KBM-7 (cell line): Measurements from ENCODE around the gene ZNF70.

ENCODE experiments used
- DNase-seq: peaks from one replicate; pipeline ENCODE4 v3.0.0-alpha.2; 2015
- in situ Hi-C: fragments of 300-500 bp; cut with MboI; formaldehyde crosslinking; loops from 2 replicates; pipeline ENCODE4 v1.14.3; 2020; ENCODE audit warnings: low sequenced_read_pairs, low pct_unique_long_range_greater_than_20kb, mixed read lengths

Gene ZNF70

DNA sequence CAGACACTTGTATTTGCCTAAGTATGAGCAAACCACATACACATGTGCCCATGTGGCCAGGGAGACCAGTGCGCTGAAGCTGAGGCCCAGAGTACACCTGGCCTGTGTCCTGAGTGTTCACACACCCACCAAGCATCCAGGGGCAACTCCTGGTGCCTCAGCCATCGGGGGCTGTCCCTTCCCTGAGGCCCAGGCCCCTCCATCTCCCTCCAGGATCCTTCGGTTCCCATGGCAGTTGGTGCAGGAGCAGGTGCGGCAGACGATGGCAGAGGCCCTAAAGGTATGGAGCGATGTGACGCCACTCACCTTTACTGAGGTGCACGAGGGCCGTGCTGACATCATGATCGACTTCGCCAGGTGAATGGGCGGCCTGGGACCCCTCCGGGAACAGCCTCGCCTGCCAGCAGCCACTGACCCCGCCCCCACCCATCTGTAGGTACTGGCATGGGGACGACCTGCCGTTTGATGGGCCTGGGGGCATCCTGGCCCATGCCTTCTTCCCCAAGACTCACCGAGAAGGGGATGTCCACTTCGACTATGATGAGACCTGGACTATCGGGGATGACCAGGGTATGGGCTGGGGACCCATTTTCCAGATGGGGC lies 29.3 kb upstream of the ZNF70 start:
- no peak for DNase-seq
- in situ Hi-C loops, result no loop called here

DNA sequence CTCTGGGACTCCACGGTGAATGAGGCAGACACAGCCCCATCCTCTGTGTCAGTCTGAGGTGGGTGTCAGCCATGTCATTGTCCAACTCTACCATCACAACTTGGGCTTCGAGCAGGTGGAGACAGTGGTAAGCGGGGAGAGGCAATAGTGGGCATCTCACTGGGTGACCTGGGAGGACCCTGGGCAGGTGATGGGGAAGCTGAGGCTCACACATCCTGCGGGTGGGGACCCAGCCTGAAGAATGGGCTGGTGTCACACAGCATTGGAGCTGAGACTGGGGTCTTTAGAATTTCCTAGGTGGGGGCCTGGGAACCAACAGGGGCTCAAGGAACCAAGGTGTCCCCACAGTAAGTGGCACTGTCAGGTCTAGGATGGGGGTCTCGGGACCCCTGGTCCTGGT lies 28.8 kb upstream of the ZNF70 start:
- in situ Hi-C loops, result no loop called here
- DNase-seq, result no peak

DNA sequence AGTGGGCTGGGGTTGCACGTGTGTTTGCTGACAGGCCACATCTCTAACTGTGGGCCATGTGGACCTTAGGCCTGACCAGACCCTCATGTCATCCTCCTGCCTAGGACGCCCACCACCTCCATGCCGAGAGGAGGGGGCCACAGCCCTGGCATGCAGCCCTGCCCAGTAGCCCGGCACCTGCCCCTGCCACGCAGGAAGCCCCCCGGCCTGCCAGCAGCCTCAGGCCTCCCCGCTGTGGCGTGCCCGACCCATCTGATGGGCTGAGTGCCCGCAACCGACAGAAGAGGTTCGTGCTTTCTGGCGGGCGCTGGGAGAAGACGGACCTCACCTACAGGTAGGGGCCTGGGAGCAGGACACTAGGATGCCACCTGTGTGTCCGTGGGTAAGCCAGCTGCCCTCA lies 28.2 kb upstream of the ZNF70 start:
- in situ Hi-C loops, result no loop called here
- DNase-seq, result no peak

DNA sequence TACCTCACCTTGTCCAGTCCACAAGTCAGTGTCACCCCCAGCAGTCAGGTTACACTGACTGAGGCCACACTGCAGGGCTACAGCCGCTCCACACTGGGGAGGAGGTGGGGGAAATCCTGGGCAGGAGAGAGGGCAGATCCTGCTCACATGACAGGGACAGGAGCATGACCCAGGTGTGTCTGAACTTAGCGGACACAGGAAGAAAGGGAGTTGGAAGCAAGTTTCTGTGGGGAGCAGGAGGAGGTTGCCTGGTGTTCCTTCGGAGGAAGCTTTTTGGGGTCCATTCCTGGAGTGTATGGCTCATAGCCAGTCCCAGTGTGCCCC lies 27.6 kb upstream of the ZNF70 start:
- no peak for DNase-seq
- in situ Hi-C loops, result no loop called here

DNA sequence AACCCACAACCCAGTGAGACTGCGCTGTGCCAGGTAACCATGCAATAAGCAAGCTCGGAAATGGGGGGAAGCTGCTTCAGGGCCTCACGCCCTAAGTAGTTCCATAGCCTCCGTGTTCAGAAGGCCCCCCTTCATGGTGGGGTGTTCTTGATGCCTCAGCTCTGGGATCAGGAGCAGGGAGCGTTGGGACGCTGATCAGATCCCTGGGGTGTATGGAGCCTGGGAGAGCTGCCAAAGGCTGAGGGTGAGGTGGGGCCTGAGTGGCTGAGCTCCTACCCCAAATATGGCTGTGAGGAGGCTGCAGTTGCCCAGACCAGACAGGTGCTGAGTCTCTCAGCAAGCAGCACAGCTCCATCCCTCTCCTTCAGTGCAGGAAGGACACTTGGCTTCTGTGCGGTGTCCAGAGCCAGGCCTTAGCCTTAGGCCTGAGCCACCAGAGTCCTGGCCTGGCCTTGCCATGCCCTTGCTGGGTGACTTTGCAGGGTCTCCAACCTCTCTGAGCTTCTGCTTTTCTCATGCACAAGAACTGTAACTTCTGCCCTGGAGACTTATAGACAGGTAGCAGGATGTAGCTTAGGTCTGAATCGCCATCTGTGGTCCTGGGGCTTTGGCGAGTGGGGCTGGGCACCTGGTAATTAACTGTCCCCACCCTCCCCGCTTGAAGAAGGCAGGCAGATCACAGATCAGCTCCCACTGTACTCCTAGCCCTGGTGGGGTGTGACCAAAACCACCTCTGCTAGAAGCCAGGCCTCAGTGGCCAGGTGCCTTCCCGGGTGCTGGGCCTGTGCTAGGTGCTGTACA lies 27.1 kb upstream of the ZNF70 start:
- no peak for DNase-seq
- in situ Hi-C loops, result no loop called here

DNA sequence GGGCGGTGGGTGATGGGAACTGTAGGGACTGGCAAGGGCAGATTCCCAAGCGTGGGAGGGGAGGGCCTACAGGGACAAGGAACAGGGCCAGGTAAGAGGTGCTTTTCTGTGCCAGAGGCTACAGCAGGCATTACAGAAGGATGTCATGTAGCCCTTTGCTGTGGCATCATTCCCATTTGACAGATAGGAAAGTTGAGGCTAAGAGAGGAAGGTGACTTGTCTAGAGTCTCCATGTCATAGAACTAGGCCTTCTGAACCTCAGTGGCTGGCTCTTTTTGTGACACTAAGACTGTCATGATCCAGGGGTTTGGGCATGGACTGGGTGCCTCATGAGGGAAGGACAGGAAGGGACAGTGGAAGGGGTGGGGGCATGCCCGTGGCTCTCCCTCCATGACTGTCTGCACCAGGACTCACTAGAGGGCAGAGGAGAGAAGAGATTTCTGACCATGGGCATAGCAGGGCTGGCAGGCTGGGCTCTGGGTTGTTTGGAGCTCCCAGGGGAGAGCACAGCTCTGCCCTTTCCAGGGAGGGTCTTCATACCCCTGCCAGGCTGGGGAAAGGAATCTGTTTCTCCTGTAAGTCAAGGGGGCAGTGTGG lies 25.0 kb upstream of the ZNF70 start:
- no peak for DNase-seq
- in situ Hi-C loops, result no loop called here

DNA sequence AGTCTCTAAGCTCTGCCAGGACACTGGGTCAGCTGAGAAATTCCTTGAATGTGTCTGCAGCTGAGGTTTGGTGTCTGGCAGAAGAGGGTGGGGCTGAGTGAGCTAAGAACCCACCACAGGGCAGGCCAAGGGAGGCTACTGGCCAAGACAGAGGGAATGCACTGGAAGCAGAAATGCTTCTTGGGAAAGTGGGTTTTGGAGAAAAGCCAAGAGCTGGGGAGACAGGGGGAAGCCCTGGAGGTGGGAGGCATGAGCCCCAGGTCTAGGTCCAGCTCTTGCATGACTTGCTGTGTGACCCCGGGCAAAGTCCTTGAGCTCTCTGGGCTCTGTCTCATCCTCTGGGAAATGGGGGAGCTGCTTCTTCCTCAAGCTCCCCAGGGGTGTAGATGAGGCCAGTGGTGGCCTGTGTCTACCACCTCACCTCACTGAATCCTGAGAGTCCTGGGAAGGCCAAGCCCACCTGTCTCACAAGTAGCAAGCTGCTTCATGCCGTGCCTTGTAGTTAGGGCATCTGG lies 24.1 kb upstream of the ZNF70 start:
- DNase-seq, result no peak

DNA sequence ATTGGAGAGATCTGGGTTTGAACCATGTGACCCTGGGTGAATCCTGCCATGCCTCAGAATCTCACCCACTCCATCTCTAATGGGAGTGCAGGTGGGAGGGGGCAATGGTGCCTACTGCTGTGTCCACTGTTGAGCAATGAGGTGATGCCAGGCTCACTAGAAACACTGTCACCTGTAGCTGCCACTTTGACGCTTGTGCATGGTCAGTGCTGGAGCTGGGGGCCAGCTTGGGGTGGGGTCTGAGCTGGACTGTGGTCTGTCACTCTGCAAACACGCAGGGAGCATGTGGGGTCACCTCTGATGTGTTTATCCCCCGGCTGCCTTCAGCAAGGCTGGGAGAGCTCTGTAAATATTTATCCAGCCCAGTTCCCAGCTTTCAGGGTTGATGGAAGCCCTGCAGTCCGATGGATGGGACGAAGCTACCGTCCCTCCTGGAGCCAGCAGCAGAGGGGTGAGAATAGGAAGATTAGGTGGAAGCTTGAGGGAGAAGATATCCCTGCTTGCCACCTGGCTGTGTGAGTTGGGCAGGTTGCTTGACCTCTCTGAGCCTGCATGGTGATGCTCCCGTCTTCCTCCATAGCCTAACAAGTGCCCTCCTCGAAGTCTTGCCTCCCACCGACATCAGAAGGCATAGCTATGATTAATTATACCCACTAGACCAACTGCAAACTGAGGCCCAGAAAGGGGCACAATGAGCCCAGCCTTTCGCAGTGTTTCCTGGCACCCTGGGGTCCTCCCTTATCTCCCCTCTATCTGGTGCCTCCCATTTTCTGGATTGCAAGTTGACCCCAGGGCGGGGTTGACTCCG lies 23.4 kb upstream of the ZNF70 start:
- DNase-seq, result no peak
- in situ Hi-C loops, result no loop called here

More for the DNA sequence above, 24.1 kb upstream of the ZNF70 start:
- in situ Hi-C loops, result no loop called here

DNA sequence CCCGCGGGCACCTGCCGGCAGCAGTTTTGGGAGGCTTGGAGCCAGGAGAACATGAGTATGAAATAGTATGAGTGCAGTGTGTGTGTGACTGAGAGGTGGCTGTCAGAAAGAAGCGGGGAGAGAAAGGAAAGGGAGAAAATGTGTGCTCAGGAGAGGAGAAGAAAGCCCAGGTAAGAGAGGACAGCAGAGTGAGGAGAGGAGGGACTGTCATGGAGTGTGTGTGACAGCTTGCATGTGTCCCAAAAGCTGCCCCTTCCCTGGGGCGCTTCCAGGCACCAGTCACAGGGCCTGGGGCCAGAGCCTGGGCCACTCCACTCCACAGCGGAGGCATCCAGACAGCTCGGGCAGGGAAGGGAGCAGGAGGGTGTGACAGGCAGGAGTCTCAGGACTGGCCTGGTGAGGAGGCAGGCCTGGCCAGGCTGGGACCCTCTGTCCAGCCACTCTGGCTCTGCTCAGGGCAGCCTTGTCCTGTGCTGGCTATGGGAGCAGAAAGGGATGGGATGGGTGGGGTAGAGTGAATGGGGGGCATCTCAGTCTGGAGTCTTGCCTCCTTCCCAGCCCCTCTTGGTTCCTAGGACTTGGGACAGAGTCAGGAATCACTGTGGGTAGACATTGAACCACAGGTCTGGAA lies 22.7 kb upstream of the ZNF70 start:
- no peak for DNase-seq
- in situ Hi-C loops, result no loop called here

DNA sequence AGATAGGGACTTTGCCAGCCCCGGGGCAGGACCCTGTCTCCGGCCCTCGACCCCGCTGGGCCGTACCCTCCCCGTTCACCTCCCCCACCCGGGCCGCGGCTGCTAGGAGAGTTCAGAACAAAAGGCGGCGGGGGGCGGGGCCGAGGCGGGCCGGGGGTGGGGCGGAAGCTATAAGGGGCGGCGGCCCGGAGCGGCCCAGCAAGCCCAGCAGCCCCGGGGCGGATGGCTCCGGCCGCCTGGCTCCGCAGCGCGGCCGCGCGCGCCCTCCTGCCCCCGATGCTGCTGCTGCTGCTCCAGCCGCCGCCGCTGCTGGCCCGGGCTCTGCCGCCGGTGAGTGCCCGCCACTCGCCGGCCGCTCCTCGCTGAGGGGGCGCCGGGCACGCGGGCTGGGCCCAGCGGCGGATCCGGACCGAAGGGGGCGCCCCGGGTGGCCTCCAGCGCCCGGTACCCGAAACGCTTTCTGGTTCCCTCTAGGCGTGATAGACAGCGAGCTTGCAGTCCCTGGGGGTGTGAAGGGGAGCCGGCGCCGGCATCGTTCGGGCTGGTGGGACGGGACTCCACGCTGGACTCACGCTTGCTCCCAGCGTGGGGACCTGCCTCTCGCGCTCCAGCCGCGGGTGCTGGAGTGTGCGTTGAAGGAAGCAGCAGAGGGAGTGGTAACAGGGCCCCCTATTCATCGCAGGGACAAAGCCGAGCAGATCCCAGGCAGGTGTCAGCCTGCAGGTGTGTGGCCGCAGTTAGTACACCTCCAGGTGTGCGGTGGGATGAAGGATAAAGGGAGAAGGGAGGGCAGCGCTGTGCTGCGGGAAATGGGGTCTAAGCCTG lies 21.9 kb upstream of the ZNF70 start, which contains the start of gene MMP11:
Gene MMP11 (plus strand): TSS at position 201 of the 825 bp plus-strand sequence. CDS start 22 bp downstream, at position 223.
- no peak for DNase-seq
- in situ Hi-C loops, result no loop called here

DNA sequence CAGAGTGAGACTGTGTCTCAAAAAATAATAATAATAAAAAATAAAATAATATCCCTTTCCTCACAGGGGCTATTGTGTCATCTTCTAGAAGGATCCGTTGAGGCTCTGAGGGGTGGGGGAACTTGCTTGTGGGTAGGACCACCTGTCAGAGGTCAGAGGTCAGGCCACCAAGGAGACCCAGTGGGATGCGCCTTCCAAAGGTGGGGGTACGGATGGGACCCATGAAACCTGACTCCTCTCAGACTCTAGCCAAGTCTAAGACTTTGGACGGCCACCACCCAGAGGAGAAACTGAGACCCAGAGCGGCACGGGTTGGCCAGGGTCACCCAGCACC lies 21.4 kb upstream of the ZNF70 start:
- no peak for DNase-seq
- in situ Hi-C loops, result no loop called here

DNA sequence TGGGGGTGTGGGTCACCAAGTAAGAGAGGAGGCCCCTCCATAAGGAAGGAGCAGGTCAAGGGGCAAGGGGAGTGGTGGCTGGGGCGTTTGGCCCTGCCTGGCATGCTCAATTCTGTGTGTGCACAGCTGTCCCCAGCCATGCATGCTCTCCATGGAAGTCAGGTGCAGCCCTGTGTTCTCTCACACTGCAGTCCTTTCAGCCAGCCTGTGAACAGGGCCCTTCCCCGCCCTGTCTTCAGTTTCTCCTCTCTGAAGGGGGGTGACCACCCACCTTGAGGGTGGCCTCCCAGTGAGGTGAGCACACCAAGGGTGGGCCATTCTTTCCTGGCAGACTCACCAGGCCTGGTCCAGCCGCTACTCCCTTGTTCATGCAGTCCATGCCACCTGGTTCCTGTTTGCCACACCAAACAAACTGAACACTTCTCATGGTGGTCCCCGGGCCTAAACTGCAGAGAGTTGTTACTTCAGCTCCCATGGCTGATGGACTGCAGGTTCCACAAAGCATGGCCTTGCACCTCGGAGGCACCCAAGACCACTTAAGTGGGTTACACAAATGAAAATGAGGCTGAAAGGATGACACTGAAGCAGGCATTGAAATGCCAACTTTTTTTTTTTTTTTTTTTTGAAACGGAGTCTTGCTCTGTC lies 18.5 kb upstream of the ZNF70 start:
- in situ Hi-C loops, result no loop called here
- DNase-seq, result no peak

DNA sequence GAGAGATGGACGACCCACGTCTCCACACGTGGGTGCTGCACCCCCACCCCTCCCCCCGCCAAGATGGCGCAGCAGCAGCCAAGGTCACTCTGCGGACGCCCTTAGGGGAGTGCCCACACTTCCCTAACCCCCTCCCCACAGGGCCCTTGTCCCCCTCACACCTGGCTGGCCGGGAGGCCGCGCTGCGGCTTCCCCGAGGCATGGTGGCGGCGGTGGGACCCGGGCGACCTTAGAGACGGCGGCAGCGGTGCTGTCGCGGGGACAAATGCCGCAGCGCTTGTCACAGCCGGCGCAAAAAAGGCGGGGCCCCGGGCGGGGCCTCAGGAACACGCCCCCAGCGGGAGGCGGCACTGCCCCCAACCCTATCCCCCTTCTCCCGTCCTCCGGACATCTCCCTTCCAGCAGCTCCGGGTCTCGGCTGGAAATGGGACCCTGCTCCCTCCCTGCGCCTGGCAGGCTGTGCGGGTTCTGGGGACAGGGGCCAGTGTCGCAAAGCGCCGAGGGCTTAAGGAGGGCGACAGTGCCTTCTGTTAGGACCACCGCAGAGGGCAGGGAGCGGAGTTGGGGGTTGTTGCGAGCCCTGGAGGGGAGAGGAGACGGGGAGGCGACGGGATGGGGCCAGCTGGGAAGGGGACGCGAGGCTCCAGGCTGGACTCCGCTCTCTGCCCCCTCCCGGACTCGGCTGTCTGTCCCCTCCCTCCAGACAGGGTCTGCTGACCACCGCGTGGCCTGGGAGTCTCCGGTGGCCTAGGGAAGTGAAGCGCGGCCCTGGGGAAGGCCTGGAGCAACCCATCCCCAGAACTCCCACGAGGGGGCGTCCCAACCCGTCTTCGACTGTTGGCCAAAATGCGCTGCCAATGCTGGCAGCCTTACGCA lies 17.0 kb upstream of the ZNF70 start, which contains the start of gene CHCHD10:
Gene CHCHD10 (minus strand): TSS at position 300 of the 876 bp plus-strand sequence. CDS start 98 bp downstream, at position 202.
- in situ Hi-C loops, result no loop called here
- peak; percentile 94 for DNase-seq

DNA sequence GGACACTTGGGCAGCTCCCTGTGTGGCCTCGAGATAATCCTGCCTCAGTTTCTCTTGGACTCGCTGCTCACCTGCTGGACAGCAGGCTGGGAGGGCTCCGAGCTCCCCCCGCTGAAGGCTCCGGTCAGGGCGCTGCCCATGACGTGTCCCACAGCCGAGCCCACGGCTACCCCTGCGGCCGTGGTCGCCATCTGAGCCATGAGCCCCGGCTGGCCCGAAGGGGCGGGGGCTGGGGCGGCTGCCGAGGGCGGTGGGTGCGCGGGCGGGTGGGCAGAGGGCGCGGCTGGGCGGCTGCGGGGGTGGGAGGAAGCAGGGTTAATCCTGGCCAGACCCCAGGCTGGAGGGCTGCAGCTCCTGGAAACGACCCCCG lies 16.4 kb upstream of the ZNF70 start:
- in situ Hi-C loops, result no loop called here
- DNase-seq, result no peak

DNA sequence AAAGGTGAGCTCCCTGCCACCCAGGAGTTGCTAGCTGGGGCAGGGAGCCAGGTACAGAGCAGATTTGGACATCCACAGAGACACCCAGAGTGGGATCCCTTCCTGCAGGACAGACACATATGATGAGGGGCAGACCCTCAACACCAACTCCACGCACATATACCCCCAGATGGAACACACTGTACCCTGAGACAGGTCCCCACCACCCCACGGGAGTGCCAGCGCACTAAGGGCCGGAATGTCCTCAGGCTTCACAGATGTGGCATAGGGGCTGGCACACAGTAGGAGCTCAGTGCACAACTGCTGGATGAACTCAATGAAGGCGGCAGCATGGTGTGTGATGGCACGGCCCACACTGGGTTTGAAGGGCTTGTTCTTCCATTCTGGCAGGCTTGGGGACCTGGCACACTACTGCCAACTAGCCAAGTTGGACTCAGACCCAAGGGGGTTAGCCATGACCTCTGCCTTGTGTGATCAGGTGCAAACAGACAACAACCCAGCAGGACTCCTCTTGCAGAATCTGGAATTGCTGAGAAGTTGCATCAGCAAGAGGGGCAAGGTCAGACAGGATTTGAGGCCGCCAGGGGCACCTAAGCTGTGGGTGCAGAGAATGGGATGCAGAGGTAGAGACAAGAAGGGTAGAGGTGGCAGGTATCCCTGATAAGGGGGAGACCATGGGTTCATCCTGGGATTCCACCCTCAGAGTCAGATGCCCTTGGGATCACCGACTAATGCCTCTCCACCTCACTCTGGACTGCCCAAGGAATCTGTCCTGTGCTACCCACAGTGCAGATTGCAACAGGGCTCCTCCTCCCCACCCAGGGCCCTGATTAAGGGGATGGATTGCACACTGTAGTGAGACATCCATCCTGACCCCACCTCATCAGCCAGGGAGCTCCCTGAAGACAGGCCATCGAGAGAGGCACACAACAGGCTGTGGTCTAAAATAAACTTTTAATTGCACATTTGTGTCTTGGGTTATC lies 14.3 kb upstream of the ZNF70 start:
- in situ Hi-C loops, result no loop called here
- DNase-seq, result no peak

DNA sequence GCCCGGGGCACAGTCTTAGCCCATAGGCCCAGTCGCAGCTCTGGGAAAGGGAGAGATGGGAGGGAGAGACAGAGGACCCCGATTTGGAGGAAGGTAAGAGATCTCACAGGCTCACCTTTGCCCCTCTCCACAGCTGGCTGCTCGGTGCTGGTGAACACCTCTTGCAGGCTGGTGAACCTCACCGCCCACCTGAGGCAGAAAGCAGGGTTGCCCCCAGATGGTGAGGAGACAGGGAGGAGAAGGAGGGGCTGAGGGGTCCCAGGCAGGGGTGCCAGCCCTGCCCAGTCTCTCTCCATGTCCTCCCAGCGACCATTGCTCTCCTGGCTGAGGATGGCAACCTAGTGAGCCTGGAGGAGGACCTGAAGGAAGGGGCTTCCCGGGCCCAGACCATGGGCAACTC lies 13.0 kb upstream of the ZNF70 start:
- in situ Hi-C loops, result no loop called here
- no peak for DNase-seq
